ENCODE data around the gene FLRT2.

The FLRT2 gene

GRCh38 chr14:85535321-85535720, 5.4 kb downstream of the FLRT2 start:
- TF ChIP-seq, protein P1, sequence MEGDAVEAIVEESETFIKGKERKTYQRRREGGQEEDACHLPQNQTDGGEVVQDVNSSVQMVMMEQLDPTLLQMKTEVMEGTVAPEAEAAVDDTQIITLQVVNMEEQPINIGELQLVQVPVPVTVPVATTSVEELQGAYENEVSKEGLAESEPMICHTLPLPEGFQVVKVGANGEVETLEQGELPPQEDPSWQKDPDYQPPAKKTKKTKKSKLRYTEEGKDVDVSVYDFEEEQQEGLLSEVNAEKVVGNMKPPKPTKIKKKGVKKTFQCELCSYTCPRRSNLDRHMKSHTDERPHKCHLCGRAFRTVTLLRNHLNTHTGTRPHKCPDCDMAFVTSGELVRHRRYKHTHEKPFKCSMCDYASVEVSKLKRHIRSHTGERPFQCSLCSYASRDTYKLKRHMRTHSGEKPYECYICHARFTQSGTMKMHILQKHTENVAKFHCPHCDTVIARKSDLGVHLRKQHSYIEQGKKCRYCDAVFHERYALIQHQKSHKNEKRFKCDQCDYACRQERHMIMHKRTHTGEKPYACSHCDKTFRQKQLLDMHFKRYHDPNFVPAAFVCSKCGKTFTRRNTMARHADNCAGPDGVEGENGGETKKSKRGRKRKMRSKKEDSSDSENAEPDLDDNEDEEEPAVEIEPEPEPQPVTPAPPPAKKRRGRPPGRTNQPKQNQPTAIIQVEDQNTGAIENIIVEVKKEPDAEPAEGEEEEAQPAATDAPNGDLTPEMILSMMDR (conservative IDR thresholded peaks at IDR 0.05): no peak
- TF ChIP-seq ZFX (IDR thresholded peaks at IDR 0.05): no peak
- no peak overlapping the region for H3K27ac ChIP-seq

DNA sequence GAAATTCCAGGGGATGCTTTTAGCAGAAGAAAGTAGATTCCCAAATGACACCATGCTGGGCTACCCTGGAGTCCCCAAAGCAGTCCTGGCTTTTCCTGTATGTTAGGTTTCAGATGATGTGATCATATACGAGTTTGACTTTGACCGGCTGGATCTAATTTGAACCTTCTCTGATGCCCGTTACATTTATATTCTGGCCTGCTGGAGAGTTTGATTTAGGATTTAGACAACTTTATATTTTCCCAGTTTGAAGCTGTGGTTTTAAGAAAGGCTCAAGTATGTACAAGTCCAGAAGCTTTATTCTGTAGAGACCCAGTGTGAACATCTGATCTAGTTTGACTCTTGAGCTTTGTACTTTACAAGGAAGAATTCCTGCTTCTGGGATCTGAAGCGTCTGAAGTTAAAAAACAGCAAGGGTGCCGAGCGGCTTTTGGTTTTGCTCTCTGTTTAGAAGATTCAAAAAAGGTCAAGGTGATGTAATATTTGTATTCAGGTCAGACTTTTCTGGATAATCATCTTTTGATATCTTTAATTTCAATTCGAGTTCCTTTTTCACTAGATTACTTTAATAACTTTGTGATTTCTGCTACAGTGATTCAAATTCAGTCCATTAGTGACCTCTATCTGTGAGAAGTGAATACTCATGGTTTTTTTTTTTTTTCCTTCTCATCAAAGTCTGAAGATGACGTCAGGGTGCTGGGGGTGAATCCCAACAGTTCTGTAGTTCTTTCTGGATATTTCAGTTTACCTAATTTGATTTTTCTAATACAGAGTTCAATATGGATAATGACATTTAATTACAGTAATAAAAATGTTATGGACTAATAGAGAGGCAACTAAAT, 6.3 kb downstream of the FLRT2 start:
- TF ChIP-seq, protein P1 (conservative IDR thresholded peaks at IDR 0.05): peak; percentile 68
- no peak for TF ChIP-seq ZFX (IDR thresholded peaks at IDR 0.05)
- no peak overlapping the region for H3K27ac ChIP-seq

GRCh38 chr14:85536833-85537190, 6.9 kb downstream of the FLRT2 start:
- no peak overlapping the region for H3K27ac ChIP-seq
- TF ChIP-seq ZFX (IDR thresholded peaks at IDR 0.05): no peak
- TF ChIP-seq, protein P1 (conservative IDR thresholded peaks at IDR 0.05): no peak; the same call in 1 of the 2 replicates

- TF ChIP-seq, protein P1 (conservative IDR thresholded peaks at IDR 0.05): no peak
- TF ChIP-seq ZFX (IDR thresholded peaks at IDR 0.05): no peak
- no peak overlapping the region for H3K27ac ChIP-seq
These were observed 7.6 kb downstream of the FLRT2 start for GRCh38 chr14:85537526-85537925.

- TF ChIP-seq, protein P1 (conservative IDR thresholded peaks at IDR 0.05): no peak
- no peak for TF ChIP-seq ZFX (IDR thresholded peaks at IDR 0.05)
- no peak overlapping the region for H3K27ac ChIP-seq
These were observed 8.7 kb downstream of the FLRT2 start for GRCh38 chr14:85538636-85539035.

DNA sequence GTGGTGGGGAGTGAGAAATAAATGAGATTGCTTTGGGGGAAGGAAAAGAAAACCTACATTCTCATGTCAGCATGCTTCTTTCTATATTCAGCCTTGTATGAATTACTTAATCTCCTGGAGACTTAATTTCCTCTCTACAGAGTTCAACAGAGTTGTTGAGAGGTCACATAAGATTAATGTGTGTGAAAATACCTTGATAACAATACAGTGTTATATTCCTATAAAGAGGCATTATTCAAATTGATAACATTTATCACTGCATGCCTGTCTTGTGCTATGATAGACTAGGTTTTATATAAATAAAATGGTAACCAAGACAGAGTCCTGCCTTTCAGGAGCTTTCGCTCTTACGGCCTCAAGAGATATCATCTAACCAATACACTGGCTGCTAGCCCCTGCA, 9.6 kb downstream of the FLRT2 start:
- TF ChIP-seq ZFX (IDR thresholded peaks at IDR 0.05): no peak
- no peak overlapping the region for H3K27ac ChIP-seq

DNA sequence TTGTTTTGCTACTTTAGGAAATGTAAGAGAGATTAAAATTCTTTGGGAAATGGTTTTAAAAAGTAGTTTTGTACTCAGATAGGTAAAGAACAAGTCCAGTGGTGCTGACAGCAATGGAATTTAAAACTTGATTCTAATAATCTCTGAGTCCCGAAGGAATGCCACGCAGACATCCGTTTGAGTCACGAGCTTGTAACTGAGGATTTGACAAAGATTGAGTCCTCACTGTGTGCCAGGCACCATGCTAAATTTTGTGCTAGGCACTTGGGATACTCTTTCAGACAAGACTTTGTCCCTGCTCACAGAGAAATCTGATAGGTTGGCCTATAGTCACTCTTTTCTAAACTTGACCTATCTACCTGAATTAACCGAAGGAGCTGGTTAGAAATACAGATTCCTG, 12.7 kb downstream of the FLRT2 start:
- no peak overlapping the region for H3K27ac ChIP-seq
- TF ChIP-seq ZFX (IDR thresholded peaks at IDR 0.05): no peak
- TF ChIP-seq, protein P1 (conservative IDR thresholded peaks at IDR 0.05): no peak

GRCh38 chr14:85545738-85546137, 15.8 kb downstream of the FLRT2 start:
- no peak for TF ChIP-seq ZFX (IDR thresholded peaks at IDR 0.05)
- TF ChIP-seq, protein P1 (conservative IDR thresholded peaks at IDR 0.05): no peak
- H3K27ac ChIP-seq: no peak overlapping the region

All from C4-2B (cell line).